Loucy (cell line): ENCODE data around the gene HPSE.

Experiments
- EZH2phosphoT487 ChIP-seq: fragments of 200-600 bp; IDR thresholded peaks from 2 replicates; pipeline ENCODE4 v1.6.1; 2018; ENCODE audit warnings: antibody characterized with exemption, mild to moderate bottlenecking, moderate library complexity, borderline replicate concordance
- TF ChIP-seq, protein P1 (sequence below): fragments of 200-600 bp; sonication (generic); conservative IDR thresholded peaks from 2 replicates; pipeline ENCODE4 v1.5.1; 2014; ENCODE audit warnings: mild to moderate bottlenecking, antibody characterized with exemption, low read length

DNA sequence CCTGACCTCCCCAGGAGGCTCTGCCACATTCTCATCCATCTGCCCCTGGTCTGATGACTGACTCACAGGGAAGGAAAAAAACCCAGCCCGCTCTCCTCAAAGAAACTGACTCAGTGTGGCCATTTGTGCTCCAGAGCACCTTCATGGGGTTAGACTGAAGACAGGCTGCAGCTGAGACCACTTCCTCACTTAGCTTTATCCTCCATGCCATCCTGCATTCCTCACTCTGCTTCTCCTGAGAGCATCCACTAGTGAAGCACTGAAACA, 35.9 kb upstream of the HPSE start:
- TF ChIP-seq, protein P1, sequence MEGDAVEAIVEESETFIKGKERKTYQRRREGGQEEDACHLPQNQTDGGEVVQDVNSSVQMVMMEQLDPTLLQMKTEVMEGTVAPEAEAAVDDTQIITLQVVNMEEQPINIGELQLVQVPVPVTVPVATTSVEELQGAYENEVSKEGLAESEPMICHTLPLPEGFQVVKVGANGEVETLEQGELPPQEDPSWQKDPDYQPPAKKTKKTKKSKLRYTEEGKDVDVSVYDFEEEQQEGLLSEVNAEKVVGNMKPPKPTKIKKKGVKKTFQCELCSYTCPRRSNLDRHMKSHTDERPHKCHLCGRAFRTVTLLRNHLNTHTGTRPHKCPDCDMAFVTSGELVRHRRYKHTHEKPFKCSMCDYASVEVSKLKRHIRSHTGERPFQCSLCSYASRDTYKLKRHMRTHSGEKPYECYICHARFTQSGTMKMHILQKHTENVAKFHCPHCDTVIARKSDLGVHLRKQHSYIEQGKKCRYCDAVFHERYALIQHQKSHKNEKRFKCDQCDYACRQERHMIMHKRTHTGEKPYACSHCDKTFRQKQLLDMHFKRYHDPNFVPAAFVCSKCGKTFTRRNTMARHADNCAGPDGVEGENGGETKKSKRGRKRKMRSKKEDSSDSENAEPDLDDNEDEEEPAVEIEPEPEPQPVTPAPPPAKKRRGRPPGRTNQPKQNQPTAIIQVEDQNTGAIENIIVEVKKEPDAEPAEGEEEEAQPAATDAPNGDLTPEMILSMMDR, result no peak
- TF ChIP-seq EZH2phosphoT487, result no peak
